Left ventricle myocardium inferior (tissue), 1 donor: ENCODE data around the gene SCN7A. TPM values are rescaled to one million over a fixed set of nuclear protein-coding genes. Genes with fewer than 3 reads are reported as not detected.

Source experiments
- DNase-seq: peaks from one replicate; pipeline ENCODE4 v3.0.0-alpha.2; 2020
- H3K27ac ChIP-seq: fragments of 200-600 bp; replicated peaks from 2 replicates; pipeline ENCODE4 v1.8.0; 2021
- H3K27me3 ChIP-seq: fragments of 200-600 bp; 2 replicates; pipeline ENCODE4 v1.8.0; 2021; ENCODE audit warnings: low read depth
- H3K36me3 ChIP-seq: fragments of 200-600 bp; 2 replicates; pipeline ENCODE4 v1.8.0; 2021
- H3K4me1 ChIP-seq: fragments of 200-600 bp; 2 replicates; pipeline ENCODE4 v1.8.0; 2021
- H3K4me3 ChIP-seq: fragments of 200-600 bp; 2 replicates; pipeline ENCODE4 v1.8.0; 2021; ENCODE audit warnings: mild to moderate bottlenecking, moderate library complexity
- H3K9me3 ChIP-seq: fragments of 200-600 bp; replicated peaks from 2 replicates; pipeline ENCODE4 v1.8.0; 2021
- CTCF ChIP-seq: fragments of 200-600 bp; IDR thresholded peaks from 2 replicates; pipeline ENCODE4 v1.8.0; 2021; ENCODE audit warnings: antibody characterized with exemption, mild to moderate bottlenecking, borderline replicate concordance
- intact Hi-C: fragments of 100-400 bp; cut with micrococcal nuclease; formaldehyde crosslinking; loops from one replicate; pipeline ENCODE4 v1.11.0; 2022
- total RNA-seq: library from RNA; stranded (reverse); fragmentation: NEBNext Ultra II Directional; extraction: Animal tissue kit (Norgen Biotek cat#: 25700); gene quantifications from one replicate; pipeline ENCODE4 v1.2.1, GENCODE V29; 2021
- donor health status: DM: no; HTN: yes; CAD: no; lungs with severe emphysema.

SCN7A gene
- total RNA-seq, 1 donor from 2014 or later, result 22.3 TPM

- peaks cover 9% of the 10 kb centered on the region for H3K36me3 ChIP-seq
- no peak overlapping the region for H3K4me3 ChIP-seq
- TF ChIP-seq CTCF, result no peak
- H3K27ac ChIP-seq, result no peak overlapping the region
- intact Hi-C loops, result no loop called here
- H3K4me1 ChIP-seq, result no peaks in the 10 kb centered on the region
- no peaks in the 10 kb centered on the region for H3K9me3 ChIP-seq
- no peak for DNase-seq
- H3K27me3 ChIP-seq, result no peaks in the 10 kb centered on the region
Observed at GRCh38 chr2:166451468-166451867, 42.6 kb downstream of the SCN7A start.

DNA sequence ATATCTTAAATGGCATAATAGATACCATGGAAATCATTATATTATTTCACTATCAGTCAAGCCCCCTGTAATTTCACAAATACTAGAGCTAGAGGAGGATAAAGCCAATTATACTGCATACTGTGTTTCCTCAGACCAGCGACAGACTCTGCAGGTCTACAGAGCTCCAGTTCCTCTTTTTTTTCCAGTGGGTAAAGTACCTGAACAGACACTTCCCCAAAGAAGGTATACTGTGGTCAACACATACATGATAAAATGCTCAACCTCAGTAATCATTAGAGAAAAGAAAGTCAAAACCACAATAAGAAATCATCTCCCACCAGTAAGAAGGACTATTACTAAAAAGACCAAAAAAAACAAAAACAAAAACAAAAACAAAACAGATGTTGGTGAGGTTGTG is 44.6 kb downstream of the SCN7A start:
- Histone ChIP-seq H3K36me3 (peaks cover 7% of the 10 kb centered on the region), H3K4me3 (no peak overlapping the region), H3K9me3 (no peaks in the 10 kb centered on the region), H3K4me1 (no peaks in the 10 kb centered on the region), H3K27me3 (no peaks in the 10 kb centered on the region), H3K27ac (no peak overlapping the region)
- TF ChIP-seq CTCF, result no peak
- intact Hi-C loops, result no loop called here
- no peak for DNase-seq

DNA sequence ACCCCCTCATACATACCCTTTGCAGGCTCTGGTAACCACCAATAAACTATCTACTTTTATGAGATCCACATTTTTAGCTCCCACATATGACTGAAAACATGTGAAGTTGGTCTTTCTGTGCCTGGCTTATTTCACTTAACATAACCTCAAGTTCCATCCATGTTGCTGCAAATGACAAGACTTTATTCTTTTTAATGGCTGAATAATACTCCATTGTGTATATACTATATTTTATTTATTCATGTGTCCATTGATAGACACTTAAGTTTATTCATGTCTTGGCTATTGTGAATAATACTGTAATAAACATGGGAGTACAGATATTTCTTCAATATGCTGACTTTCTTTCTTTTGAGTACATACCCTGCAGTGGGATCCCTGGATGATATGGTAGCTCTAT is 45.9 kb downstream of the SCN7A start:
- H3K27me3 ChIP-seq, result no peaks in the 10 kb centered on the region
- H3K27ac ChIP-seq, result no peak overlapping the region
- H3K4me1 ChIP-seq, result no peaks in the 10 kb centered on the region
- no peak for DNase-seq
- no peak for TF ChIP-seq CTCF
- no peak overlapping the region for H3K4me3 ChIP-seq
- no peaks in the 10 kb centered on the region for H3K9me3 ChIP-seq
- intact Hi-C loops, result no loop called here
- peaks cover 7% of the 10 kb centered on the region for H3K36me3 ChIP-seq

DNA sequence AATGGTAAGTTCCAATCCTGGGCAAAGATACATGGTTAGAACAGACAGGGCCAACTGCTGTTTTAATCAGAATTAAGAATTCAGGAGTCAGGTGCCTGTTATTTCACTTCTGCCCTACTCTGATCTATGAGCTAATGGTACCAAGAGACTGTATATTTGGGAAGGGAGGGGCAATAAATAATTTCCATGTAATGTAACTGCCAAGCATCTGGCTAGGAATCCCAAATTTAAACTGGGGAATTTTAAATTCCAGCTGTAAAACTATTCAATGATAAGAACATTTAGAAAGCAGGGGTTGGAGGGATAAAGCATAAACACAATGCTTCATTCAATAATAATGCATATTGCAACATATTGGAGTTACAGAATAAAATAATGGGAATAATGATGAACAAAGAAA is 49.7 kb downstream of the SCN7A start:
- intact Hi-C loops, result no loop called here

DNA sequence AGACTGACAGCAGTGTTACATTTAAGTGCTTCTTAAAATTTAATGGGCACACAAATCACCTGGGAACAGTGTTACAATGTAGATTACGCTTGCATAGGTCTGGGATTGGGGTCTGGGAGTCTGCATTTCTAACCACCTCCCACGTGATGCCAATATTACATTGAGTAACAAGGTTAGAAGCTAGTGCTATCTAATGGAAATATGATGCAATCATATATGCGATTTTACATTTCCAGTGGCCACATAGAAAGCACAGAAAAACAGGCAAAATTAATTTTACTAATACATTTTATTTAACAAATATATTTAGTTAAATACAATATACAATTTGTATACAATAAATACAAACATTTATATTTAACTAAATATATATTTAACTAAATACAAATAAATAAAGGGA is 53.7 kb downstream of the SCN7A start:
- Histone ChIP-seq H3K9me3 (no peaks in the 10 kb centered on the region), H3K27me3 (no peaks in the 10 kb centered on the region), H3K4me3 (no peak overlapping the region), H3K36me3 (peaks cover 12% of the 10 kb centered on the region), H3K4me1 (no peaks in the 10 kb centered on the region), H3K27ac (no peak overlapping the region)
- intact Hi-C loops, result no loop called here
- TF ChIP-seq CTCF, result no peak
- DNase-seq, result no peak

More for the DNA sequence above, 49.7 kb downstream of the SCN7A start:
- Histone ChIP-seq H3K27me3 (no peaks in the 10 kb centered on the region), H3K36me3 (peaks cover 19% of the 10 kb centered on the region), H3K27ac (no peak overlapping the region), H3K4me1 (no peaks in the 10 kb centered on the region), H3K9me3 (no peaks in the 10 kb centered on the region), H3K4me3 (no peak overlapping the region)
- no peak for TF ChIP-seq CTCF
- no peak for DNase-seq

DNA sequence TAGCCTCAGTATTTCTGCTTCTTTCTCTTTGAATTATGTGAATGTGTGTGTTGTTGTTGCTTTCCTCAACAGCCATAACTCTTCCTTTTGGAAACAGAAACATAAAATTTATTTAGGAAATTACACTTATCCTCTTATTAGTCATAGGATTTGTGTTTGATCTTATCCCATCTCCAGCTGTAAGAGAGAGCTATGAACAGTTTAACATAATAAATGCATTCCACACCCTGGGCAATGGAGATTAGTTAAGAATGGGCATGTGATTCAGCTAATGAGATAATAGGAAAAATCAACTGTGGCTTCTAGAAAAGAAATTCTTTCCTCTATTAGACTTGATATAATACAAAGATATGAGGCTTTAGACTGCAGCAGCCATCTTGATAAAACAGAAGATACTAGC is 55.0 kb downstream of the SCN7A start:
- H3K4me3 ChIP-seq, result no peak overlapping the region
- DNase-seq, result no peak
- intact Hi-C loops, result no loop called here

More for the DNA sequence above, 55.0 kb downstream of the SCN7A start:
- no peaks in the 10 kb centered on the region for H3K4me1 ChIP-seq
- no peaks in the 10 kb centered on the region for H3K9me3 ChIP-seq
- peaks cover 12% of the 10 kb centered on the region for H3K36me3 ChIP-seq
- no peaks in the 10 kb centered on the region for H3K27me3 ChIP-seq
- no peak overlapping the region for H3K27ac ChIP-seq
- TF ChIP-seq CTCF, result no peak
